Caco-2 (cell line): Measurements from ENCODE around the gene TCP11. TPM values are rescaled to one million over a fixed set of nuclear protein-coding genes. Genes with fewer than 3 reads are reported as not detected.

Source experiments
- BruUV-seq: library from RNA; stranded (reverse); fragments of 400-500 nt; replicated peaks from 2 replicates; lab custom pipeline; 2021; lab: Mats Ljungman, UMichigan
- CTCF ChIA-PET: fragments of 300-600 bp; sonication (Branson Sonifier 250); formaldehyde crosslinking; loops from one replicate; lab custom pipeline; 2022; ENCODE audit warnings: antibody characterized with exemption; lab: Charles Lee
- POLR2A ChIA-PET: fragments of 300-600 bp; sonication (Branson Sonifier 250); formaldehyde crosslinking; loops from one replicate; lab custom pipeline; 2022; ENCODE audit warnings: antibody characterized with exemption; lab: Charles Lee
- DNase-seq, 2 experiments: peaks; one replicate each; pipeline versions ENCODE4 v3.0.0 to v3.0.0-alpha.2; 2020 to 2022
- H3K27me3 ChIP-seq: replicated peaks from 2 replicates; pipeline ENCODE4 v1.6.0; 2011; ENCODE audit warnings: low read length; ENCODE audit not compliant: control insufficient read depth, insufficient read depth
- H3K36me3 ChIP-seq: 2 replicates; pipeline ENCODE4 v1.5.1; 2011; ENCODE audit warnings: low read length; ENCODE audit not compliant: control insufficient read depth, insufficient read depth
- H3K4me1 ChIP-seq: fragments of 250-450 bp; sonication (Bioruptor Pico); 2 replicates; pipeline ENCODE4 v1.5.1; 2020; ENCODE audit warnings: mild to moderate bottlenecking
- H3K4me3 ChIP-seq: 2 replicates; pipeline ENCODE4 v1.5.1; 2011; ENCODE audit warnings: low read depth, mild to moderate bottlenecking, control low read depth, low read length
- H3K9me3 ChIP-seq: fragments of 250-450 bp; sonication (Bioruptor Pico); 2 replicates; pipeline ENCODE4 v1.5.1; 2020; ENCODE audit warnings: mild to moderate bottlenecking, moderate library complexity
- H3K27ac Mint-ChIP-seq: one replicate; pipeline ENCODE4 v1.8.0; 2022; ENCODE audit warnings: mixed read lengths; ENCODE audit not compliant: unreplicated experiment
- H3K27me3 Mint-ChIP-seq: one replicate; pipeline ENCODE4 v1.8.0; 2022; ENCODE audit warnings: mixed read lengths; ENCODE audit not compliant: insufficient read depth, unreplicated experiment
- H3K36me3 Mint-ChIP-seq: one replicate; pipeline ENCODE4 v1.8.0; 2022; ENCODE audit warnings: mild to moderate bottlenecking, mixed read lengths; ENCODE audit not compliant: insufficient read depth, unreplicated experiment
- H3K4me1 Mint-ChIP-seq: one replicate; pipeline ENCODE4 v1.8.0; 2022; ENCODE audit warnings: low read depth, mixed read lengths; ENCODE audit not compliant: unreplicated experiment
- H3K4me3 Mint-ChIP-seq: one replicate; pipeline ENCODE4 v1.8.0; 2022; ENCODE audit warnings: mild to moderate bottlenecking, moderate library complexity, mixed read lengths; ENCODE audit not compliant: unreplicated experiment
- H3K9me3 Mint-ChIP-seq: one replicate; pipeline ENCODE4 v1.8.0; 2022; ENCODE audit warnings: mixed read lengths; ENCODE audit not compliant: unreplicated experiment
- CTCF ChIP-seq, 2 experiments: fragments of 200-600 bp in 1 of 2; IDR thresholded peaks; 1 replicate in 1 of 2; 2 replicates in 1 of 2; pipeline versions ENCODE4 v1.5.1 to v1.8.0; 2011 to 2022; ENCODE audit warnings: antibody characterized with exemption in 1 of 2, control low read depth in 1 of 2, inconsistent platforms in 1 of 2, low read depth in 1 of 2, low read length in 1 of 2, mild to moderate bottlenecking in 1 of 2, moderate library complexity in 1 of 2; ENCODE audit not compliant: insufficient read depth in 1 of 2, severe bottlenecking in 1 of 2, unreplicated experiment in 1 of 2
- intact Hi-C: fragments of 100-400 bp; cut with micrococcal nuclease; formaldehyde crosslinking; loops from one replicate; pipeline ENCODE4 v1.10.0; 2022; ENCODE audit not compliant: unreplicated experiment
- total RNA-seq: library from RNA; stranded (reverse); gene quantifications from 2 replicates; pipeline ENCODE4 v1.2.3, GENCODE V29; 2022

TCP11 gene
- total RNA-seq, 1 experiment from 2014 or later = not detected

DNA sequence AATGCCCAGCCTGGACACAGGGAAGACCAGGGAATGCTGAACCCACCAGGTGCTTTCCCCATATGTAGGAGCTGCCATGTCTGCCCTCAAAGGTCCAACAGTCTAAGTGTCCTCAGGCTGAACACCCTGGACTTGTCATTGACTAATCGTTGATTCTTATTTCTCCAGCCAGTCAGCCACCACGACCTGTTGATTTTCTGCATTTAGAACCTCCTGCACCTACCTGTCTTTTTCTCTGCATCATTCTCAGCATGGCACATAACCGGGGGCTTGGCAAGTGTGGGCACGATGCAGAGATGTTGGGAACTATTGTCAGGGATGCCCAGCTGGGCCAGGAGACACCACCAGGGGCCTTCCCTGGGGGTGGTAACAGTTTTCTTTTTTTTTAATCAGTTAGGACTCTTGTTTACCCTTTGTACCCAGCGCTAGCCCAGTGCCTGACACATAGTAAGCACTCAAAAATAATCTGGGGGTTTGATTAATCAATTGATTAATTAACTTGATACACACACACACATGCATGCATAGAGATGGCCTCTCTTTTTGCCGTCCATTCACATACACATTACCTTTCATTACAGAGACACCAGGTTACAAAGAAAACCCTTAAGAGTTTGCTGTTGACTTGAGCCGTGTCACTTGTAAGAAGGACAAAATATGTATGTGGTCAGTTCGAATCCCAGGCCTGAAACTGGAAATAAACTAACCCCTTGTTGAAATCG lies 43.6 kb upstream of the TCP11 start:
- H3K27ac Mint-ChIP-seq = no peak overlapping the region
- no peak overlapping the region for H3K4me3 ChIP-seq
- TF ChIP-seq CTCF (IDR thresholded peaks at IDR 0.05; ENCODE audit: insufficient read depth in 1 of 2, low read depth in 1 of 2, low read length in 1 of 2, severe bottlenecking in 1 of 2, unreplicated experiment in 1 of 2) = no peak
- H3K4me1 ChIP-seq = peaks cover 25% of the 10 kb centered on the region
- intact Hi-C loops = loop anchor here (5.0 kb wide), 1 partner anchor 37 kb away; no protein-coding TSS in a partner anchor
- CTCF ChIA-PET = interaction anchor here (1.2 to 2.3 kb wide), 3 partner anchors 13 to 45 kb away, joined by 4 to 10 read pairs (median 4); no protein-coding TSS in a partner anchor
- no peak overlapping the region for H3K4me3 Mint-ChIP-seq
- H3K36me3 ChIP-seq = no peaks in the 10 kb centered on the region
- H3K27me3 ChIP-seq = no peaks in the 10 kb centered on the region
- no peak for DNase-seq
- POLR2A ChIA-PET = interaction anchor here (0.6 kb wide), 1 partner anchor 217 kb away, joined by 3 read pairs; no protein-coding TSS in a partner anchor
- BruUV-seq = no TSS peak
- H3K4me1 Mint-ChIP-seq = peaks cover 15% of the 10 kb centered on the region
- H3K36me3 Mint-ChIP-seq = no peaks in the 10 kb centered on the region
- no peaks in the 10 kb centered on the region for H3K9me3 ChIP-seq
- no peaks in the 10 kb centered on the region for H3K9me3 Mint-ChIP-seq
- no peaks in the 10 kb centered on the region for H3K27me3 Mint-ChIP-seq

- no peak overlapping the region for H3K4me3 Mint-ChIP-seq
- Histone ChIP-seq H3K27me3 (no peaks in the 10 kb centered on the region), H3K4me3 (no peak overlapping the region), H3K4me1 (peaks cover 25% of the 10 kb centered on the region), H3K9me3 (no peaks in the 10 kb centered on the region), H3K36me3 (no peaks in the 10 kb centered on the region)
- no peak for TF ChIP-seq CTCF (IDR thresholded peaks at IDR 0.05; ENCODE audit: insufficient read depth in 1 of 2, low read depth in 1 of 2, low read length in 1 of 2, severe bottlenecking in 1 of 2, unreplicated experiment in 1 of 2)
- BruUV-seq = no TSS peak
- POLR2A ChIA-PET = no interaction called here
- no peaks in the 10 kb centered on the region for H3K36me3 Mint-ChIP-seq
- H3K27ac Mint-ChIP-seq = no peak overlapping the region
- peaks cover 15% of the 10 kb centered on the region for H3K4me1 Mint-ChIP-seq
- H3K27me3 Mint-ChIP-seq = no peaks in the 10 kb centered on the region
- no peak for DNase-seq
- no peaks in the 10 kb centered on the region for H3K9me3 Mint-ChIP-seq
- intact Hi-C loops = no loop called here
- CTCF ChIA-PET = interaction anchor here (2.3 kb wide), 1 partner anchor 21 kb away, joined by 10 read pairs; no protein-coding TSS in a partner anchor
Observed at GRCh38 chr6:35183935-35184334, 42.8 kb upstream of the TCP11 start.

- Mint-ChIP-seq H3K36me3 (no peaks in the 10 kb centered on the region), H3K27me3 (no peaks in the 10 kb centered on the region), H3K9me3 (no peaks in the 10 kb centered on the region), H3K4me1 (peaks cover 15% of the 10 kb centered on the region), H3K27ac (no peak overlapping the region), H3K4me3 (no peak overlapping the region)
- intact Hi-C loops = no loop called here
- CTCF ChIA-PET = interaction anchor here (2.3 kb wide), 1 partner anchor 22 kb away, joined by 10 read pairs; no protein-coding TSS in a partner anchor
- no TSS peak for BruUV-seq
- Histone ChIP-seq H3K36me3 (no peaks in the 10 kb centered on the region), H3K4me1 (peaks cover 25% of the 10 kb centered on the region), H3K9me3 (no peaks in the 10 kb centered on the region), H3K27me3 (no peaks in the 10 kb centered on the region), H3K4me3 (no peak overlapping the region)
- POLR2A ChIA-PET = no interaction called here
- no peak for TF ChIP-seq CTCF (IDR thresholded peaks at IDR 0.05; ENCODE audit: insufficient read depth in 1 of 2, low read depth in 1 of 2, low read length in 1 of 2, severe bottlenecking in 1 of 2, unreplicated experiment in 1 of 2)
- no peak for DNase-seq
Observed at GRCh38 chr6:35183281-35183680, 42.1 kb upstream of the TCP11 start.
